K562 (cell line): ENCODE measurements around the gene MIB2. TPM values are rescaled to one million over a fixed set of nuclear protein-coding genes. Genes with fewer than 3 reads are reported as not detected.

ENCODE experiments used
- ARID3B ChIP-seq: fragments of 250-450 bp; sonication (Bioruptor Pico); IDR thresholded peaks from 2 replicates; pipeline ENCODE4 v1.4.0; 2020; ENCODE audit warnings: borderline replicate concordance
- FOXA1 ChIP-seq: fragments of 450-650 bp; IDR thresholded peaks from 2 replicates; pipeline ENCODE4 v1.6.1; 2016; ENCODE audit warnings: mild to moderate bottlenecking, borderline replicate concordance
- FOXA3 ChIP-seq, 2 experiments: fragments of 450-650 bp in 1 of 2; sonication (generic) in 1 of 2; formaldehyde crosslinking; IDR thresholded peaks in 1 of 2; conservative IDR thresholded peaks in 1 of 2; 2 replicates each; pipeline versions ENCODE4 v1.4.0 to v1.8.0; 2020 to 2022; ENCODE audit warnings: mild to moderate bottlenecking in 2 of 2, missing genetic modification reagents in 1 of 2
- LARP7 ChIP-seq: fragments of 450-650 bp; IDR thresholded peaks from 2 replicates; pipeline ENCODE4 v1.6.1; 2016
- SP1 ChIP-seq: sonication (generic); formaldehyde crosslinking; IDR thresholded peaks from 2 replicates; pipeline ENCODE4 v1.8.1; 2022; ENCODE audit warnings: mild to moderate bottlenecking, missing genetic modification reagents
- VEZF1 ChIP-seq: fragments of 200-800 bp; sonication (Bioruptor generic); IDR thresholded peaks from 2 replicates; pipeline ENCODE4 v1.6.1; 2017; ENCODE audit warnings: missing genetic modification characterization, missing compliant biosample characterization
- WHSC1 ChIP-seq: IDR thresholded peaks from one replicate; pipeline ENCODE4 v1.6.1; 2012; ENCODE audit warnings: low read length, control low read depth, inconsistent platforms
- ZKSCAN1 ChIP-seq: fragments of 150-350 bp; IDR thresholded peaks from 2 replicates; pipeline ENCODE4 v1.6.1; 2016; ENCODE audit warnings: low read depth, low read length
- ZNF140 ChIP-seq: fragments of 250-450 bp; sonication (Bioruptor Pico); IDR thresholded peaks from 2 replicates; pipeline ENCODE4 v1.8.0; 2021; ENCODE audit warnings: moderate library complexity, mild to moderate bottlenecking, inconsistent platforms
- ZNF217 ChIP-seq: sonication (generic); formaldehyde crosslinking; IDR thresholded peaks from 2 replicates; pipeline ENCODE4 v1.8.0; 2022; ENCODE audit warnings: mild to moderate bottlenecking, missing genetic modification reagents
- ZNF224 ChIP-seq: sonication (generic); formaldehyde crosslinking; IDR thresholded peaks from 2 replicates; pipeline ENCODE4 v1.8.0; 2022; ENCODE audit warnings: mild to moderate bottlenecking, missing genetic modification reagents
- ZNF407 ChIP-seq: fragments of 450-650 bp; IDR thresholded peaks from 2 replicates; pipeline ENCODE4 v1.6.1; 2016; ENCODE audit warnings: low read depth
- polyA plus RNA-seq, 8 experiments: library from polyadenylated mRNA; depleted of rRNA in 4 of 8; stranded (reverse) in 5 of 8; unstranded in 3 of 8; fragments of >200 nt; fragmentation: Nextera tagmentation in 2 of 8; fragmentation: Illumina TruSeq in 1 of 8; extraction: Ambion mirVana in 2 of 8; extraction: Trizol in 1 of 8; gene quantifications; 2 replicates each; pipeline versions ENCODE4 v1.2.1 to v1.2.3, GENCODE V29; 2011 to 2014; ENCODE audit warnings: inconsistent platforms in 1 of 8, missing spikeins in 1 of 8
- total RNA-seq, 7 experiments: library from RNA; depleted of rRNA in 6 of 7; stranded (reverse); fragments of >200 nt in 6 of 7; fragmentation: Illumina TruSeq in 2 of 7; extraction: Trizol in 2 of 7; gene quantifications; 2 replicates each; pipeline versions ENCODE4 v1.2.1 to v1.2.3, GENCODE V29; 2011 to 2021; ENCODE audit warnings: low replicate concordance in 1 of 7
- TF ChIP-seq, protein P1 (sequence below): fragments of 450-650 bp; conservative IDR thresholded peaks from 2 replicates; pipeline ENCODE4 v1.6.1; 2016; ENCODE audit warnings: missing genetic modification characterization, low read depth, mild to moderate bottlenecking, missing compliant biosample characterization, moderate library complexity

Gene MIB2
- total and polyA plus RNA-seq, 9 of the 15 experiments (the other 6 are each of a cell fraction or from before 2014, with no cell fraction given) = 0.04 to 17.0 (median 4.9) TPM; not detected in 1

DNA sequence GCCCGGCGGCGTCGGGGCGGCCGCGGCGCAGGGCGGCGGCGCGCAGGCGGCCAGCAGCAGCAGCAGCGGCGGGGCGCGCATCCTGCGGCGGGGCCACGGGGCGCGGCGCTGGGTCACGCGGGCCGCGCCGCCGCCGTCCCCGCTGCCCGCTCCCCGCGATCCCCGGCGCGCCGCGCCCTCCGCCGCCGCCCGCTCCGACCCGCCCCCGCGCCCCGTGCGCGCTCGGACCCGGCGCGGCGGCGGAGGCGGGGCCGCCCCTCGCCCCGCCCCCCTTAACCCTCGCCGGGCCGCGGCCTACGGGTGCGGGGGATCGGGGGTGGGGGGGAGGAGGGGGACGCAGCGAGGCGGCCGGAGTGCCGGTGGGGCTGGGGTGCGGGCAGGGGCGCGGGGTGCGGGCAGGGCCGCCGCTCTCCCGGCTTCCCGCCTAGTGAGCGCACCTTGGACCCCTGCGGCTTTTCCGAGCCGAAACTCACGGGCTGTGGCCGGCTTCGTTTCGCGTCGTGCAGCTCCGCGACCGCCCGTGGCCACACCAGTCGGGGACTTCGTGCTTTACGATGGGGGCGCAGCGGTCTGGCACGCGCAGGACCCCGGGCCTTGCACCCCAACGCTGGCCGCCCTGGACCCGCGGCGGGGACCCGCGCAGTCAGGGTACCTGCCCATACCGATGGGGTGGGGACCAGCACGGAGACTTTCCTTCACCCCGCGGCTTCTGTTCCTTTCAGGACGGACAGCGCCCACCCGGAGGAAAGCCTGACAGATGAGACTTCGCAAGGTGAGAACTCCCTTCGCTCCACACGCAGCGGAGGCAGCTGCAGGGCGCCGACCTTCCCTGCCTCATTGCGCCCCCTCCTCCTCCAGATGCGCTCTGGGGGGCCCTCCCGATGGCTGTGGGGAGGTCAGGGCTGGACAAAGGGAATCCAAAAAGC lies 15.1 kb upstream of the MIB2 start, which contains the start of gene FNDC10 (continued):
- TF ChIP-seq ZNF217 (CRISPR knock-in tag) (no peak), VEZF1 (CRISPR knock-in tag) (peak; percentile 62), ZNF224 (CRISPR knock-in tag) (no peak), WHSC1 (no peak), ZNF407 (no peak), ARID3B (no peak), LARP7 (no peak), FOXA1 (no peak), ZKSCAN1 (no peak), FOXA3 (CRISPR knock-in tag; conservative IDR thresholded peaks at IDR 0.05 in 1 of 2, IDR thresholded peaks at IDR 0.05 in 1 of 2) (0 out of 4 replicates have a peak, but pooled peaks of 1 of the 2 experiments have one; percentile 61), ZNF140 (no peak), SP1 (CRISPR knock-in tag) (no peak)
- TF ChIP-seq, protein P1, sequence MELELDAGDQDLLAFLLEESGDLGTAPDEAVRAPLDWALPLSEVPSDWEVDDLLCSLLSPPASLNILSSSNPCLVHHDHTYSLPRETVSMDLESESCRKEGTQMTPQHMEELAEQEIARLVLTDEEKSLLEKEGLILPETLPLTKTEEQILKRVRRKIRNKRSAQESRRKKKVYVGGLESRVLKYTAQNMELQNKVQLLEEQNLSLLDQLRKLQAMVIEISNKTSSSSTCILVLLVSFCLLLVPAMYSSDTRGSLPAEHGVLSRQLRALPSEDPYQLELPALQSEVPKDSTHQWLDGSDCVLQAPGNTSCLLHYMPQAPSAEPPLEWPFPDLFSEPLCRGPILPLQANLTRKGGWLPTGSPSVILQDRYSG (tag) = no peak
